Erythroblast (primary cell): Measurements from ENCODE around the gene ETNK1.

Experiments used
- GATA1 ChIP-seq: IDR thresholded peaks from 2 replicates; pipeline ENCODE4 v1.6.1; 2011; ENCODE audit warnings: low read depth, mild to moderate bottlenecking, control low read depth, low read length, moderate library complexity
- POLR2A ChIP-seq: IDR thresholded peaks from 2 replicates; pipeline ENCODE4 v1.6.1; 2011; ENCODE audit warnings: mild to moderate bottlenecking, low read length

GRCh38 chr12:22722081-22722480 lies 97.1 kb downstream of the ETNK1 start:
- TF ChIP-seq POLR2A (no peak), GATA1 (no peak)
